Testis (tissue), 2 donors: ENCODE results near the gene C16orf87.
"Not testable (repeated sequence)": the region's sequence is repeated elsewhere in the genome, so short reads cannot be mapped to it uniquely, and the experiment has no call there.

Source experiments
- CTCF ChIP-seq, 3 experiments: fragments of 450-650 bp in 2 of 3; fragments of 200-600 bp in 1 of 3; sonication (generic) in 1 of 3; IDR thresholded peaks; one replicate each; pipeline ENCODE4 v1.5.1; 2016 to 2019; ENCODE audit warnings: antibody characterized with exemption in 3 of 3, mild to moderate bottlenecking in 2 of 3, moderate library complexity in 1 of 3
- POLR2A ChIP-seq: fragments of 450-650 bp; IDR thresholded peaks from one replicate; pipeline ENCODE4 v1.6.1; 2017; ENCODE audit warnings: antibody characterized with exemption, mild to moderate bottlenecking, moderate library complexity

GRCh38 chr16:46784569-46784968 lies 46.4 kb downstream of the C16orf87 start:
- not testable (repeated sequence) for TF ChIP-seq CTCF (IDR thresholded peaks at IDR 0.05); POLR2A
